GM20431 (cell line): ENCODE measurements around the gene SYNE1.

Experiments
- in situ Hi-C: fragments of 300-500 bp; cut with MseI, MboI; formaldehyde crosslinking; loops from one replicate; pipeline ENCODE4 v1.15.0; 2020; ENCODE audit warnings: low sequenced_read_pairs; ENCODE audit not compliant: unreplicated experiment

SYNE1 gene

GRCh38 chr6:152298848-152299735, 338.1 kb downstream of the SYNE1 start:
- in situ Hi-C loops = no loop called here

DNA sequence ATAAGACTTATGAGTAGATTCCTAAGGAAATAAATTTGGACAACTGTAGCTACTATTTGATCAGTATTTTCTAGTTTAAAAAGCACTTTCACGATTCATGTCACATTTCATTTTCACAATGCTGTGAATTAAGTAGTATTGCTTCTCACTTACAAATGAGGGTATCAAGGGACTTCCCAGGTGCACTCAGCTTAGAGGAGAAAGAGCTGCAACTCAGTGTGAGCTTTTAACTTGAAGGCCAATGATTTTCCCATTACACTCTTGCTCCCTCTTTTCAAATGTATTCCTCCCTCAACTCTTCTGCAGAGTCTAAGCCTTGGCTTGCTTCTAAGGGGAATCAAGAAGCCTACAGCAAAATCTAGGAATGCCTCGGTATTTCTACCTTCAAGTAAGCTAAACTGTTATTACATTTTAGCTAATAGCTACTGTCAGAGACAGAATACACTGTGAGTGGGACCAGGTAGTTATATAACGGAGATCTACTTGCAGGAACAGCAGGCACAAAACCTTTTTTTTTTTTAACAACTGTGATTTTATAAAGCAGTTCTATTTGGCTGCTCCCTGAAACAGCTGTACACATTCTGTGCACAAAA, 339.0 kb downstream of the SYNE1 start:
- in situ Hi-C loops = no loop called here

- in situ Hi-C loops = no loop called here
Measured at GRCh38 chr6:152296648-152297376, 340.4 kb downstream of the SYNE1 start.

DNA sequence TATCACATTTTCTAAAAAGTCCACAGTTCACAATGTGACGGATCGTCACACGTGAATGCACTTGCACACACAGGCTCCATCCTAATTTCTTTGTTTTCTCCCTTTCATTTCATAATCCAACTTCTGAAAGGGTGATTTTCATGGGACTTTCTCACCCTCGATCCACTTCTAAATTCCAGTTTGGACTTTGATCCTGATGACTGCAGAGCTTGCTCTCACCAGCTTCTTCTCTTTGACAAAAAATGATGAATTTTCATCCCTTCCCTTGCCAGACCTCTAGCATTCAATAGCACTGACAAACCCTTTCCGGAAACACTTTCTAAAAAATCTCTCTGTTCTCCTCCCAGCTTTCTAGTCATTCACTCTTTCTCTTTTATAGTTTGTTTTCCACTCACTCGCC, 341.2 kb downstream of the SYNE1 start:
- in situ Hi-C loops = no loop called here

DNA sequence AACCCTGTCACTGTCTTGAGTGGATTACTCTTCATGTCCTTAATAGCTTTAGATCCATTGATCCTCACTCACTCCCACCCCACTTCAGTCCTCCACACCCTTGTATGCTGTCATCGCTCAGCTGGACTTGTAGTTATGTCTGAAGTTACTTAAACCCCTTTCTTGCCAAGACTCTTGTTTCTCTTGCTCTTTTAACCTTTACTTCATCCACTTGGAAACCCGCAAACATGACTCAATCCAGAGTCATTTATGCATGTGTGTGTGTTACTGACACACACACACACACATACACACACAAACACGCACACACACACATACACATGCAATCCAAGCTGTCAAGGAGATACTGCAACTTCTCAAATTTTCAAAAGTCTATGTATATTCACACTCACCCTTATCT, 341.8 kb downstream of the SYNE1 start:
- in situ Hi-C loops = no loop called here

DNA sequence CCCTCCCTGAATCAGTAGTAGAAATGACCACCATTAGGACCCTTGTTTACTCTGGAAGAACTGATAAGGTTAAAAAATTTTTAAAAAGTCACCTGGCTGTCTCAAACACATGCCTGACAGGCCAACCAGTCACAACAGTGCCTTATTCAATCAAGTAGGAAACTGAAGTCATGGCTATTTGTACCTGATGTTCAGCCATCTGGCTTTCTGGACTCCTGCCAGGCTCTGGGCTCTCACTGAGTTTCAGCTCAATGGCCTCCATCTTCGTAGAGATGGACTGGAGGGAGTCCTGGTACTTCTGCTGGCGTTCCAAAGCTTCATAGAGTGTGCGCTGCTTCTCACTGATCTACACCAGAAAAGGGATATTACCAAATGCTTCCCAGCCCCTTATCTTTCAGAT, 343.8 kb downstream of the SYNE1 start:
- in situ Hi-C loops = no loop called here

- in situ Hi-C loops = no loop called here
Measured at GRCh38 chr6:152292555-152292954, 344.6 kb downstream of the SYNE1 start.

DNA sequence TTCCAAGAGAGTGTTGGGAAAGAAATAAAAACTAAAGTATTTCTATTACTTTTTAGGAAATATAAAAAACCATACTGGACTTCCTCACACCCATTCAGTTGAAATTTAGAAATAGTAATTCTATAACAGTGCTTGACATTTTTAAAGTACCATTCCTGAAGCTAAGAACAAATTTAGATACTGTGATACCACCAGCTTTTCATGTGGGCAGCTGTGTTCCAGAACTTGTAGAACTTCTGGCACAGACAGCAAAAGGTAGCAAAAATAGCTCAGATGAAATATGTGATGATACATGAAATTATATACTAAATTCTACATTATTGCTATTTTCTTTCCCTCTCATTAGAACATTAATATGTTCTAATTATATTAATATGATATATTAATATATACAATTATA, 346.5 kb downstream of the SYNE1 start:
- in situ Hi-C loops = no loop called here

DNA sequence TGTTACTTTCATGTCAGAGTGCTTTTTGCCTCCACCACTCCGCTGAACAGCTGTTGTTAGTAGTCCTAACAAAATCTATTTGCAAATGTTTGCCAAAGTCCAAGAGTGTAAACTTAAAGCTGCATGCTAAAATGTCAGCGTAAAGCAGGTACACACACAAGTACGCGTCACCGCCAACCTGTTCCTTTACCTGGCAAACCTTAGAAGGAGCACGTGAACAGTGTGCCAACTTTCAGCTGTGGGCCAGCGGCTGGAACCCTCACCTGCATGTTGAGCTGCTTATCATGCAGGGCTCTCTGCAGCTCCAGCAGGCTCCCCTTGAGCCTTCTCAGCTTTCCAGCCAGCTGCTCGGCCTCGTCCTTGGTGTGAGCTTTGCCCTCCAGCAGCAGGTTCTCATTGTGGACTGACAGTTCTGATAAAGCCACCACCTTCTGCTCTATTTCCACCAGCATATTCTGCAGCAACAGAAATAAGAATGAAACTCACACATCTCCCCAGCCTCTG, 359.3 kb downstream of the SYNE1 start:
- in situ Hi-C loops = no loop called here

GRCh38 chr6:152273638-152274037, 363.5 kb downstream of the SYNE1 start:
- in situ Hi-C loops = no loop called here

DNA sequence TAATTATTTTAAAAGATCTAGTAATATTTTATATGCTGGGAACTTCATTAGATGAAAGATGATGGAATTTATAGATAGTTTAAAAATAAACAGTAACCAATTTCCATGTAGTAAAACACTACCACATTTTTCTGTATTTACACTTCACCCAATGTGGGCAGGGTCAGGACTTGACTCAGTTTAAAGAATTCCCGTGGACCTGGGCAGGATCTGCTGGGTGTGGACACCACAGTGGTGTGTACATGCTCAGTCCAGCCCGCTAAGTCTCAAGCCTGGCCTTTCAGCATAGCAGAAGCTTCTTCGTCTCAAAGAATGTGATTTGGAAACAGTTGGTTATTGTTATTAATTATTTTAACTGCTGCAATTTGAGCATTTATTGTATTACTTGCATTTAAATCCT, 364.2 kb downstream of the SYNE1 start:
- in situ Hi-C loops = no loop called here

GRCh38 chr6:152272486-152272885, 364.7 kb downstream of the SYNE1 start:
- in situ Hi-C loops = no loop called here

DNA sequence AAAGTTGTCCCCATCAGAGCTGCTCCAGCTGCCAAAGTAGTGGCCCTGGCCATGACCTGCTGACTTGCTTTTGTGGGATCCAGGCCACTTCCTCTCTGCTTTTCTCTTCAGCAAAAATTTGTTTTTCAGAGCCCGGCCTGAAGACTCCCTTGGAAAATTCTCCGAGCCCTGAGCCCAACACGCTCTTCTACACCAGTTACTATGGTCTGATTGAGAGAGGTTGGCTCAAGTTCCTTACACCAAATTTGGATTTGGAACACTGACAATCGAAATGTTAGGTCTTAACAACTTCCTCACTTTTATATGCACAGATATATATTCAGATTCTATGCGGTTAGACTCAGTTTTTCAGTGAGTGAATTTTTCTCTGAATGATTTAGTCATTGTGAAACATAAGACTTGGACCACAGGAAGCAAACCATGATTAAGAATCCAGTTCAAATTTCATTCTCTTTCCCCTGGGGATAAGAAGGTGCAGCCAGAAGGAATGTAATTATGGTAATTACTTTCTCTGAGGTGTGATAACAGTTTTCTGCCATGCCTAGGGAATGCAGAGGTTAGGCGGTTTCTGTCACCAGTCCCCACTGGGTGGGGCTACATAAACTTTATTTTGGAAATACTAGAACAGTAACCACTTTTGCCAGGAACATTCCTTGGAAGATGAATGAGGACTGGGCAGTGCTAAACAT, 365.2 kb downstream of the SYNE1 start:
- in situ Hi-C loops = no loop called here

- in situ Hi-C loops = no loop called here
Measured at GRCh38 chr6:152270301-152270925, 366.7 kb downstream of the SYNE1 start.

DNA sequence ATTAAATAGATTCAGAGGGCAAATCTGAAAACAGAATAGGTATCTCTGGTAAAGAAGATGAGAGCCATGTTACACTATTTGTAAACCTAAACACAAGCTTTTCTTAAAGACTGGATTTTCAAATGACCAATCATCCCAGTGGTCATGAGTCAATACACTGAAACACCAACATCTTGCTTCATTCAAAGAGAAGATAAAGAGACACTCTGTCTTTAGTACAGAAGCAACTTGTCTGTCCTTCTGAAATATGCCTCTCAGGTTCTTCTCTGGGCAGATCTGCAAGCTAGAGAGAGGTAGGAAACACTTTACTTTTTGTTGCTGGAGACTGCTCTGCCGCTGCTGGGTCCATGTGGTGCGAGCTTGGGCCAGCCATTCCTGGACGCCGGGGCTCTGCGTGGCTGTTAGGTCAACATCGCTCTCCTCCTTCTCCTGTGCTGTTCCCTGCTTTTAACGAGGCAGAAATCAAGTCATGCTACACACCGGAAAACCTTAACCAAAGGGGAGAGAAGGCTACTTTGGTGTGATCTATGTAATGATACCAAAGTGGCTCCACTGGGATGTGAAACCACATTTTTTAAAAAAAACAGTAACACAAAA, 368.2 kb downstream of the SYNE1 start:
- in situ Hi-C loops = no loop called here

- in situ Hi-C loops = no loop called here
Measured at GRCh38 chr6:152267967-152268845, 369.0 kb downstream of the SYNE1 start.

DNA sequence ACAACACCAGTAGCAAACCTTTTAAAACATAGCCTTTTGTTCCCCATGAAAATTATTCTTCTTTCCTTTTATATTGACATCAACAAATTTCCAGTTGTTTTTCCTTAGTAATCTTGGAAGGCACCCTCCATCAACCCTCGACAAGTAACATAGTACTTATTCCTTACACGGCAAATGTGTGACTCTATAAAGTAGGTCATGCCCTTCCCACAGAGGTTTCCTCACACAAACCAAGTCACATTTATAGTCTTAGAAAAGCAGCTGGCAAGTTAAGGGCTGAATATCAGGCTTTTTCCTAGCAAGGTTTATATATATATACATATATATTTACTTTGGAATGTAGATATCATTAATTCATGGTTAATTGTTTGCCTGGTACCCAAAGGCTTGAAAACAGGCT, 371.5 kb downstream of the SYNE1 start:
- in situ Hi-C loops = no loop called here

DNA sequence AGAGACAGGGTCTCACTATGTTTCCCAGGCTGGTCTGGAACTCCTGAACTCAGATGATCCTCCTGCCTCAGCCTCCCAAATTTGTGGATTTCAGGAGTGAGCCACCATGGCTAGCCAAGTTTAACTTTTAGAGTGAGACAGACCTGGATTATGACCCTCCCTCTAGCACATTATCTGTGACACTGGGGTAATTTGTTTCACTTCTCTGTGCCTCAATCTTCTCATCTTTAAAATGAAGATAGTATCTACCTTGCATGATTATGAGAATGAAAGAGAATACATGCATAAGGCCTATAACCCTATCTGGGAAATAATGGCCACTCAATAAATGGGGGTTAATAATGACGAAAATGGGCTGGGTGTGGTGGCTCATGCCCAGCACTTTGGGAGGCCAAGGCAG, 373.6 kb downstream of the SYNE1 start:
- in situ Hi-C loops = no loop called here

DNA sequence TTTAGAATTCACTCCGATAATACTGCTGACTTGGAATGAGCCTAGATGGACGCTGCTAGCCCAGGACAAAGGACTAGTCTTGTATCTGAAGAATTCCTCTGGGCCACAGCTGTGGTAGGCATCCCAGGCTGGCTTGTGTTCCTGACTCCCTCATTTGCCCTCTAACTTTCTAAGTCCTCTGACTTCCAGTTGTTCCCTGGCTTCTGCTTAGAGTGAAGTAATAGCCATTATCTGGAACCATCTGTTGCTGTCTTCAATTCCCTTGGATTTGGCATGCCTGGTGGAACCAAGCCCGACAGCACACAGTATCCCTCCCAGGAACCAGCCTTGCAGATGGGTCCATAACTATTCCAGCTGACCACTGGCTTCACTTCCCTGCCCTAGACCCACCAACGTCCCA, 376.0 kb downstream of the SYNE1 start:
- in situ Hi-C loops = no loop called here
